GM12878 (cell line): Measurements from ENCODE around the gene OMG. TPM values are rescaled to one million over a fixed set of nuclear protein-coding genes. Genes with fewer than 3 reads are reported as not detected.

ENCODE experiments used
- ATAC-seq: fragments of 200-7000 bp; cut with Tn5 transposase; 3 replicates; pipeline ENCODE4 v1.9.1; 2020; ENCODE audit warnings: mild to moderate bottlenecking, moderate library complexity
- BruUV-seq: library from RNA; stranded (reverse); fragments of 400-500 nt; replicated peaks from 2 replicates; lab custom pipeline; 2021; lab: Mats Ljungman, UMichigan
- CTCF ChIA-PET: fragments of 300-600 bp; sonication (Branson Sonifier 250); formaldehyde crosslinking; extraction: SDS; loops from one replicate; lab custom pipeline; 2021; ENCODE audit warnings: inconsistent platforms; lab: Yijun Ruan, JAX
- POLR2A ChIA-PET: fragments of 350-600 bp; formaldehyde crosslinking; extraction: SDS; loops from one replicate; lab custom pipeline; 2021; ENCODE audit warnings: inconsistent platforms; lab: Charles Lee
- RAD21 ChIA-PET: fragments of 300-600 bp; sonication (Branson Sonifier 250); formaldehyde crosslinking; loops from one replicate; lab custom pipeline; 2023; ENCODE audit warnings: antibody characterized with exemption; ENCODE audit not compliant: unreplicated experiment; lab: Charles Lee
- SMC1A ChIA-PET: fragments of 300-600 bp; sonication (Branson Sonifier 250); formaldehyde crosslinking; loops from one replicate; lab custom pipeline; 2023; ENCODE audit not compliant: unreplicated experiment, uncharacterized antibody; lab: Charles Lee
- DNase-seq: peaks from one replicate; pipeline ENCODE4 v3.0.0-alpha.2; 2011; ENCODE audit warnings: low read depth, low spot score
- FAIRE-seq: peaks from 3 replicates; lab custom pipeline; 2011; peaks lifted over from hg19 to GRCh38; lab: Jason Lieb, UNC
- H2AFZ ChIP-seq: 2 replicates; pipeline ENCODE4 v1.6.0; 2011; ENCODE audit warnings: low read depth, low read length, control low read depth; ENCODE audit not compliant: control insufficient read depth
- H3K27ac ChIP-seq: 2 replicates; pipeline ENCODE4 v1.5.1; 2011; ENCODE audit warnings: control low read depth; ENCODE audit not compliant: control insufficient read depth, insufficient read depth
- H3K27me3 ChIP-seq, 2 experiments: replicated peaks in 1 of 2; 2 replicates each; pipeline versions ENCODE4 v1.6.0 to v1.6.1; 2011; ENCODE audit warnings: low read length in 1 of 2; ENCODE audit not compliant: control insufficient read depth in 2 of 2, insufficient read depth in 2 of 2
- H3K36me3 ChIP-seq, 2 experiments: 2 replicates each; pipeline ENCODE4 v1.5.1; 2011; ENCODE audit warnings: low read length in 1 of 2; ENCODE audit not compliant: control insufficient read depth in 2 of 2, insufficient read depth in 2 of 2
- H3K4me1 ChIP-seq: 2 replicates; pipeline ENCODE4 v1.6.1; 2011; ENCODE audit warnings: mild to moderate bottlenecking, low read length, moderate library complexity, mixed read lengths; ENCODE audit not compliant: control insufficient read depth, insufficient read depth
- H3K4me2 ChIP-seq: 2 replicates; pipeline ENCODE4 v1.6.0; 2011; ENCODE audit warnings: control low read depth; ENCODE audit not compliant: control insufficient read depth, insufficient read depth
- H3K4me3 ChIP-seq: fragments of 200-600 bp; sonication (generic); 2 replicates; pipeline ENCODE4 v1.5.1; 2016
- H3K79me2 ChIP-seq: 2 replicates; pipeline ENCODE4 v1.6.0; 2011; ENCODE audit warnings: low read length; ENCODE audit not compliant: control insufficient read depth, insufficient read depth
- H3K9ac ChIP-seq: 2 replicates; pipeline ENCODE4 v1.8.0; 2011; ENCODE audit warnings: low read length, control low read depth, mixed read lengths; ENCODE audit not compliant: control insufficient read depth, insufficient read depth
- H3K9me3 ChIP-seq: replicated peaks from 3 replicates; pipeline ENCODE4 v1.5.1; 2011; ENCODE audit warnings: mild to moderate bottlenecking, low read length; ENCODE audit not compliant: control insufficient read depth, insufficient read depth
- H4K20me1 ChIP-seq: 2 replicates; pipeline ENCODE4 v1.6.0; 2011; ENCODE audit not compliant: control insufficient read depth, insufficient read depth
- BCL11A ChIP-seq: IDR thresholded peaks from 2 replicates; pipeline ENCODE4 v1.6.1; 2011; ENCODE audit warnings: low read depth, low read length
- BMI1 ChIP-seq: fragments of 450-650 bp; IDR thresholded peaks from 2 replicates; pipeline ENCODE4 v1.6.1; 2016; ENCODE audit warnings: mild to moderate bottlenecking, moderate library complexity, borderline replicate concordance
- MYB ChIP-seq: fragments of 150-350 bp; IDR thresholded peaks from 2 replicates; pipeline ENCODE4 v1.6.1; 2014; ENCODE audit warnings: mild to moderate bottlenecking, low read depth, low read length, borderline replicate concordance
- NFIC ChIP-seq: IDR thresholded peaks from 2 replicates; pipeline ENCODE4 v1.6.1; 2012; ENCODE audit warnings: low read depth, mild to moderate bottlenecking, inconsistent platforms, low read length, moderate library complexity
- POLR2AphosphoS5 ChIP-seq: IDR thresholded peaks from 2 replicates; pipeline ENCODE4 v1.6.1; 2011; ENCODE audit warnings: mild to moderate bottlenecking, low read length, inconsistent platforms
- RAD21 ChIP-seq: IDR thresholded peaks from 2 replicates; pipeline ENCODE4 v1.6.1; 2011; ENCODE audit warnings: mild to moderate bottlenecking, low read depth, low read length, moderate library complexity; ENCODE audit not compliant: insufficient read depth
- ZNF24 ChIP-seq: fragments of 450-650 bp; IDR thresholded peaks from 2 replicates; pipeline ENCODE4 v1.6.1; 2017; ENCODE audit warnings: antibody characterized with exemption, mild to moderate bottlenecking
- in situ Hi-C: fragments of 300-500 bp; cut with MboI; formaldehyde crosslinking; loops from 9 replicates; pipeline ENCODE4 v1.14.3; 2018; ENCODE audit warnings: mixed read lengths
- intact Hi-C: fragments of 100-400 bp; cut with micrococcal nuclease; formaldehyde crosslinking; loops from one replicate; pipeline ENCODE4 v1.14.2; 2022; ENCODE audit not compliant: unreplicated experiment
- polyA plus RNA-seq, 11 experiments: library from polyadenylated mRNA; depleted of rRNA in 4 of 11; unstranded in 6 of 11; stranded (reverse) in 5 of 11; fragments of >200 nt; fragmentation: Nextera tagmentation in 4 of 11; fragmentation: Illumina TruSeq in 1 of 11; extraction: Ambion mirVana in 4 of 11; extraction: Trizol in 1 of 11; gene quantifications; 1 replicate in 1 of 11; 2 replicates in 10 of 11; pipeline versions ENCODE4 v1.2.1 to v1.2.3, GENCODE V29; 2011 to 2016; ENCODE audit warnings: inconsistent platforms in 2 of 11, missing spikeins in 2 of 11, low read depth in 1 of 11
- total RNA-seq, 4 experiments: library from RNA; depleted of rRNA in 3 of 4; stranded (reverse); fragments of >200 nt in 3 of 4; fragmentation: Illumina TruSeq in 1 of 4; extraction: Trizol in 1 of 4; gene quantifications; 2 replicates each; pipeline versions ENCODE4 v1.2.1 to v1.2.3, GENCODE V29; 2013 to 2021
- TF ChIP-seq, protein P1 (sequence below): fragments of 450-650 bp; IDR thresholded peaks from 2 replicates; pipeline ENCODE4 v1.6.1; 2017; ENCODE audit warnings: mild to moderate bottlenecking, low read depth, inconsistent platforms; ENCODE audit not compliant: poor library complexity, severe bottlenecking
- TF ChIP-seq, protein P2 (sequence below): IDR thresholded peaks from 2 replicates; pipeline ENCODE4 v1.6.1; 2012; ENCODE audit warnings: low read depth, low read length, improper control_type of control experiment
- TF ChIP-seq, protein P3 (sequence below): fragments of 450-650 bp; IDR thresholded peaks from 2 replicates; pipeline ENCODE4 v1.6.1; 2018; ENCODE audit warnings: borderline replicate concordance, mild to moderate bottlenecking; ENCODE audit not compliant: partially characterized antibody
- TF ChIP-seq, protein P4 (sequence below): fragments of 450-650 bp; IDR thresholded peaks from 2 replicates; pipeline ENCODE4 v1.6.1; 2017; ENCODE audit warnings: antibody characterized with exemption, mild to moderate bottlenecking, moderate library complexity
- TF ChIP-seq, protein P5 (sequence below): IDR thresholded peaks from 2 replicates; pipeline ENCODE4 v1.6.1; 2011; ENCODE audit warnings: borderline replicate concordance, low read depth, mild to moderate bottlenecking, moderate library complexity, mixed read lengths, low read length; ENCODE audit not compliant: insufficient read depth; ENCODE audit errors: extremely low read length

The OMG gene
- total and polyA plus RNA-seq, 10 of the 15 experiments (the other 5 are each of a cell fraction or from before 2014, with no cell fraction given) = 0.09 to 0.96 (median 0.26) TPM

DNA sequence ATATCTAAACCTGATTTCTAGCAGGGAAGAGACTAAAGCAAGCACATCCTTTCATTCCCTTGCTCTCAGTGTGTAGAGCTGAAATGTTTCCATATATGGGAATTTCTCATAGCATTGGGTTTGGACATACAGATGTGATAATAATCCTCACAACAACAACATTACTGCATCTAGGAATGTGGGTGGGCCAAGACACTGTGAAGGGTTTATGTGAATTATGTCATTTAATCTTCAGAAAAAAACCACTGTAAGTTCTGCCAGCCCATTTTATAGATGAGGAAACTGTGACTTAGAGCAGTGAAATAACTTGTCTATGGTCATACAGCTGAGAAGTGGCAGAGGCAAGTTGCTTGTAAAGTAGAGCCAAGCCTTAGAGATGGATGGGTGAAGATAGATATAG, 5.2 kb downstream of the OMG start:
- Histone ChIP-seq H3K36me3 (no peaks in the 10 kb centered on the region; a peak in 2 of 4 replicates), H3K4me2 (no peak overlapping the region), H3K4me1 (no peaks in the 10 kb centered on the region), H2AFZ (no peak overlapping the region), H3K27me3 (no peaks in the 10 kb centered on the region), H3K9ac (no peak overlapping the region), H4K20me1 (no peaks in the 10 kb centered on the region), H3K4me3 (no peak overlapping the region), H3K9me3 (no peaks in the 10 kb centered on the region), H3K27ac (no peak overlapping the region), H3K79me2 (no peaks in the 10 kb centered on the region)
- ATAC-seq (no peak), FAIRE-seq (no peak), DNase-seq (no peak)
- no TSS peak for BruUV-seq
- POLR2A ChIA-PET = no interaction called here
- RAD21 ChIA-PET = no interaction called here
- CTCF ChIA-PET = interaction anchor here (1.0 kb wide), 1 partner anchor 26 kb away, joined by 3 read pairs; no protein-coding TSS in a partner anchor
- intact Hi-C loops = no loop called here
- TF ChIP-seq BCL11A (no peak), POLR2AphosphoS5 (no peak), RAD21 (no peak), ZNF24 (no peak), MYB (no peak), BMI1 (no peak), NFIC (no peak)
- TF ChIP-seq, protein P1, sequence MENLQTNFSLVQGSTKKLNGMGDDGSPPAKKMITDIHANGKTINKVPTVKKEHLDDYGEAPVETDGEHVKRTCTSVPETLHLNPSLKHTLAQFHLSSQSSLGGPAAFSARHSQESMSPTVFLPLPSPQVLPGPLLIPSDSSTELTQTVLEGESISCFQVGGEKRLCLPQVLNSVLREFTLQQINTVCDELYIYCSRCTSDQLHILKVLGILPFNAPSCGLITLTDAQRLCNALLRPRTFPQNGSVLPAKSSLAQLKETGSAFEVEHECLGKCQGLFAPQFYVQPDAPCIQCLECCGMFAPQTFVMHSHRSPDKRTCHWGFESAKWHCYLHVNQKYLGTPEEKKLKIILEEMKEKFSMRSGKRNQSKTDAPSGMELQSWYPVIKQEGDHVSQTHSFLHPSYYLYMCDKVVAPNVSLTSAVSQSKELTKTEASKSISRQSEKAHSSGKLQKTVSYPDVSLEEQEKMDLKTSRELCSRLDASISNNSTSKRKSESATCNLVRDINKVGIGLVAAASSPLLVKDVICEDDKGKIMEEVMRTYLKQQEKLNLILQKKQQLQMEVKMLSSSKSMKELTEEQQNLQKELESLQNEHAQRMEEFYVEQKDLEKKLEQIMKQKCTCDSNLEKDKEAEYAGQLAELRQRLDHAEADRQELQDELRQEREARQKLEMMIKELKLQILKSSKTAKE = no peak
- TF ChIP-seq, protein P2, sequence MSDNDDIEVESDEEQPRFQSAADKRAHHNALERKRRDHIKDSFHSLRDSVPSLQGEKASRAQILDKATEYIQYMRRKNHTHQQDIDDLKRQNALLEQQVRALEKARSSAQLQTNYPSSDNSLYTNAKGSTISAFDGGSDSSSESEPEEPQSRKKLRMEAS = no peak
- TF ChIP-seq, protein P3, sequence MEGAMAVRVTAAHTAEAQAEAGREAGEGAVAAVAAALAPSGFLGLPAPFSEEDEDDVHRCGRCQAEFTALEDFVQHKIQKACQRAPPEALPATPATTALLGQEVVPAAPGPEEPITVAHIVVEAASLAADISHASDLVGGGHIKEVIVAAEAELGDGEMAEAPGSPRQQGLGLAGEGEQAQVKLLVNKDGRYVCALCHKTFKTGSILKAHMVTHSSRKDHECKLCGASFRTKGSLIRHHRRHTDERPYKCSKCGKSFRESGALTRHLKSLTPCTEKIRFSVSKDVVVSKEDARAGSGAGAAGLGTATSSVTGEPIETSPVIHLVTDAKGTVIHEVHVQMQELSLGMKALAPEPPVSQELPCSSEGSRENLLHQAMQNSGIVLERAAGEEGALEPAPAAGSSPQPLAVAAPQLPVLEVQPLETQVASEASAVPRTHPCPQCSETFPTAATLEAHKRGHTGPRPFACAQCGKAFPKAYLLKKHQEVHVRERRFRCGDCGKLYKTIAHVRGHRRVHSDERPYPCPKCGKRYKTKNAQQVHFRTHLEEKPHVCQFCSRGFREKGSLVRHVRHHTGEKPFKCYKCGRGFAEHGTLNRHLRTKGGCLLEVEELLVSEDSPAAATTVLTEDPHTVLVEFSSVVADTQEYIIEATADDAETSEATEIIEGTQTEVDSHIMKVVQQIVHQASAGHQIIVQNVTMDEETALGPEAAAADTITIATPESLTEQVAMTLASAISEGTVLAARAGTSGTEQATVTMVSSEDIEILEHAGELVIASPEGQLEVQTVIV = no peak
- TF ChIP-seq, protein P4, sequence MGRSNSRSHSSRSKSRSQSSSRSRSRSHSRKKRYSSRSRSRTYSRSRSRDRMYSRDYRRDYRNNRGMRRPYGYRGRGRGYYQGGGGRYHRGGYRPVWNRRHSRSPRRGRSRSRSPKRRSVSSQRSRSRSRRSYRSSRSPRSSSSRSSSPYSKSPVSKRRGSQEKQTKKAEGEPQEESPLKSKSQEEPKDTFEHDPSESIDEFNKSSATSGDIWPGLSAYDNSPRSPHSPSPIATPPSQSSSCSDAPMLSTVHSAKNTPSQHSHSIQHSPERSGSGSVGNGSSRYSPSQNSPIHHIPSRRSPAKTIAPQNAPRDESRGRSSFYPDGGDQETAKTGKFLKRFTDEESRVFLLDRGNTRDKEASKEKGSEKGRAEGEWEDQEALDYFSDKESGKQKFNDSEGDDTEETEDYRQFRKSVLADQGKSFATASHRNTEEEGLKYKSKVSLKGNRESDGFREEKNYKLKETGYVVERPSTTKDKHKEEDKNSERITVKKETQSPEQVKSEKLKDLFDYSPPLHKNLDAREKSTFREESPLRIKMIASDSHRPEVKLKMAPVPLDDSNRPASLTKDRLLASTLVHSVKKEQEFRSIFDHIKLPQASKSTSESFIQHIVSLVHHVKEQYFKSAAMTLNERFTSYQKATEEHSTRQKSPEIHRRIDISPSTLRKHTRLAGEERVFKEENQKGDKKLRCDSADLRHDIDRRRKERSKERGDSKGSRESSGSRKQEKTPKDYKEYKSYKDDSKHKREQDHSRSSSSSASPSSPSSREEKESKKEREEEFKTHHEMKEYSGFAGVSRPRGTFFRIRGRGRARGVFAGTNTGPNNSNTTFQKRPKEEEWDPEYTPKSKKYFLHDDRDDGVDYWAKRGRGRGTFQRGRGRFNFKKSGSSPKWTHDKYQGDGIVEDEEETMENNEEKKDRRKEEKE = no peak
- TF ChIP-seq, protein P5, sequence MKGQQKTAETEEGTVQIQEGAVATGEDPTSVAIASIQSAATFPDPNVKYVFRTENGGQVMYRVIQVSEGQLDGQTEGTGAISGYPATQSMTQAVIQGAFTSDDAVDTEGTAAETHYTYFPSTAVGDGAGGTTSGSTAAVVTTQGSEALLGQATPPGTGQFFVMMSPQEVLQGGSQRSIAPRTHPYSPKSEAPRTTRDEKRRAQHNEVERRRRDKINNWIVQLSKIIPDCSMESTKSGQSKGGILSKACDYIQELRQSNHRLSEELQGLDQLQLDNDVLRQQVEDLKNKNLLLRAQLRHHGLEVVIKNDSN = no peak
- in situ Hi-C loops = no loop called here
- SMC1A ChIA-PET = interaction anchor here (0.9 to 1.2 kb wide), 2 partner anchors 58 to 196 kb away, joined by 3 read pairs; no protein-coding TSS in a partner anchor
